GM20431 (cell line): Measurements from ENCODE around the gene LTBR.
"Not testable (repeated sequence)": the region's sequence is repeated elsewhere in the genome, so short reads cannot be mapped to it uniquely, and the experiment has no call there.

ENCODE experiments used
- in situ Hi-C: fragments of 300-500 bp; cut with MseI, MboI; formaldehyde crosslinking; loops from one replicate; pipeline ENCODE4 v1.15.0; 2020; ENCODE audit warnings: low sequenced_read_pairs; ENCODE audit not compliant: unreplicated experiment

Gene LTBR

DNA sequence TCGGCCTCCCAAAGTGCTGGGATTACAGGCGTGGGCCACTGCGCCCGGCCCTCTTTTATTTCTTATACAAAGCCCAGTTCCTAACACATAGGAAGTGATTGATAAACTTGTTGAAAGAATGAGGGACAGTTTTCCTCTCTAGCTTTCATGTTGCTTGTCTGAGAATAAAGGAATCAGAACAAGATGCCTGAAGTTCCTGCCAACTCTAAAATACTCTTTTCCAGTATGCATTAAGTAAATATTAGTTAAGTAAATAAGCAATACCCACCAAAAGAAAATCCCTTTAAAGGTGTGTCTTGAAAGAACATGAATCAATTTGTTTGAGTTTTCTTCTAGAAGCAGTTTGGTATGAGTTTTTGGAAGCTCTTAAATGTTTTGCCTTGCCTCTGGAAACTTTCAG is 36.4 kb downstream of the LTBR start:
- in situ Hi-C loops: no loop called here

DNA sequence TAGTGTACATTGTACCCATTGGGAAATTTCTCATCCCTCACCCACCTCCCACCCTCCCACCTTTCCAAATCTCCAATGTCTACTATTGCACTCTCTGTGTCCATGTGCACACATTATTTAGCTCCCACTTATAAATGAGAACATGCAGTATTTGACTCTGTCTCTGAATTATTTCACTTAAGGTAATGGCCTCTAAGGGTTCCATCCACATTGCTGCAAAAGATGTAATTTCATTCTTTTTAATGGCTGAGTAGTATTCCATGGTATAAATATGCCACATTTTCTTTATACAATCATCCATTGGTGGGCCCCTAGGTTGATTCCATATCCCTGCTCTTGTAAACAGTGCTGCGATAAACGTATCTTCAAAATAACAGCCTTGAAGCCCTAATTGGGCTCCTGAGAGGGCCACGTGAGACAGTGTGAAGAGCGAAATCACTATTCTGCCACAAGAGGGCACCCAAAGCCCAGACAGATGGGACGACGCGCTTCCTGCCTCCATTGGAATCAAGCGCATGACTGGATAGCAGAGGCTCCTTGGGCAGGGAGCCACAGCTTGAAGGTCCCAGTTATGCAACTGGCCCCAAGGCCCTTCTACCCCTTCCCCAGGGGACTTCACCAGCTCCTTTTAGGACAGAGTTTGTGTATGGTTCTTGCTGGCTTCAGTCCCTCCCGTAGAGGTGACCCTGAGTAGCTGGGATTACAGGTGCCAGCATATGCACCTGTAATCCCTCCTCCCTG is 39.5 kb downstream of the LTBR start:
- in situ Hi-C loops: no loop called here

DNA sequence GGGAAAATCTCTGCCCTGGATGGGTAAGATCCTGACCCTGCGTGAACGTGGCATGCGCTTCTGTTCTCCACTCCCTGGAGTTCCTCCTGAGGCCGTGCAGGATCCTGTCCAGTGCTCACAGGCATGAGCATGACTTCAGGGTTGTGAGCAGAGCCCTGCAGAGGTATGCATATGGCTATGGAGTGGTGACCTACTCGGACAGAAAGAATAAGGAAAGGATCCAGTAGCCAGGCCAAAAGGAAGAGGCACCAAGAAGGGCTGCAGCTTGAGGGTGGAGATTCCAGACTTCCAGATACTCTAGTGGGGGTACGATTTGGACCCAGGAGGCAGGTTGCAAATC is 40.0 kb downstream of the LTBR start:
- in situ Hi-C loops: no loop called here

DNA sequence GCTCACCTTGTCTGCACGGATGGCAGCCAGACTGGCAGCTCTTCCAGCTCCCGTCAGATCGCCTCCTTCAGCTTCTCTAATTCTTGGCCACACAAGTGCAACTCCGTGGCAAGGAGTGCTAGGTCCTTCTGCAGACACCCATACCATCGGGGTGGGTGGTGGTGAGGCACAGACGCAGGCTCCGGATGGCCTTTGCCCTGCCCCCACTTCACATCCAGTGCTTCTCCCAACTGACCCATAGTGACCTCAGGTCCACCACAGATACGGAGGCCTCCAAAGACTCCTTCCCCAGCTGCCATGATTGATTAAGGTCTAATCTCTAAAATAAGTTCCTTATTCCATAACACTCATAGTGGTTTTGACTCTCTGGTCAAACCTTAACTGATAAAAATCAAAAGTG is 40.9 kb downstream of the LTBR start:
- in situ Hi-C loops: no loop called here

DNA sequence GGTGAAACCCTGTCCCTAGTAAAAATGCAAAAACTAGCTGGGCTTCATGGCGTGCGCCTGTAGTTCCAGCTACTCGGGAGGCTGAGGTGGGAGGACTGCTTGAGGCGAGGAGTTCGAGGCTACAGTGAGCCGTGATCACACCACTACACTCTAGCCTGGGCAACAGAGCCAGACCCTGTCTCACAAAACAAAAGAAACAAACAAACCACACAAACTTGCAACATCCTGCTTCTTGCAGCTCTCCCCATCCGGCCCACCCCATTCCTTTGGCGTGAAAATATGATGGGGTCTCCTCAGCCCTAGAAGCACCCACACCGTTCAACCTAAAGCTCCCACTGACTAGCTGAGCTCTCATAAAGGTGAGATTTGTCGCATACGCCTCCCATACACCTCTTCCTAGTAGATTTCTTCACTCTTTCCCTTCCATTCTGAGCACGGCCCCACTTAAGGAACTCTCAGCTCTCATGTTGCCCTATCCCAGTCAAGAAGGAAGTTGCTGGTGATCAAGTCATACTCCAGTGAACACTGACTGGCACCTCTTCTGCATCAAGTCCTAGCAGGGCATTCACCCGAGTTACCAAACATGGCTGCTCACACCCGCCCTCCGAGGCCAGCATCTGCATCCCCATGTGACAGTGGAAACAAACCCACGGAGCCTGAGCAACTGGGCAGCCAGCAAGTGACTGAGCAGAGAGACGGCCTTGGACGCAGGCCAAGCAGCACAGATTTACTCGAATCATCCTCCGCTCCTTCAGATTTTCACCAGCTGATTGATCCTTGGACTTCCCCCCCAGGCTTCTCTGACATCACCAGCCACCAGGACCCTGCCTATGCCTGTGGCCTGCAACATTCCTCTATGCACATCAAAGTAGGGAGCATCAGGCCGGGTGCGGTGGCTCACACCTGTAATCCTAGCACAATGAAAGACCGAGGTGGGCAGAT is 41.9 kb downstream of the LTBR start:
- in situ Hi-C loops: no loop called here

DNA sequence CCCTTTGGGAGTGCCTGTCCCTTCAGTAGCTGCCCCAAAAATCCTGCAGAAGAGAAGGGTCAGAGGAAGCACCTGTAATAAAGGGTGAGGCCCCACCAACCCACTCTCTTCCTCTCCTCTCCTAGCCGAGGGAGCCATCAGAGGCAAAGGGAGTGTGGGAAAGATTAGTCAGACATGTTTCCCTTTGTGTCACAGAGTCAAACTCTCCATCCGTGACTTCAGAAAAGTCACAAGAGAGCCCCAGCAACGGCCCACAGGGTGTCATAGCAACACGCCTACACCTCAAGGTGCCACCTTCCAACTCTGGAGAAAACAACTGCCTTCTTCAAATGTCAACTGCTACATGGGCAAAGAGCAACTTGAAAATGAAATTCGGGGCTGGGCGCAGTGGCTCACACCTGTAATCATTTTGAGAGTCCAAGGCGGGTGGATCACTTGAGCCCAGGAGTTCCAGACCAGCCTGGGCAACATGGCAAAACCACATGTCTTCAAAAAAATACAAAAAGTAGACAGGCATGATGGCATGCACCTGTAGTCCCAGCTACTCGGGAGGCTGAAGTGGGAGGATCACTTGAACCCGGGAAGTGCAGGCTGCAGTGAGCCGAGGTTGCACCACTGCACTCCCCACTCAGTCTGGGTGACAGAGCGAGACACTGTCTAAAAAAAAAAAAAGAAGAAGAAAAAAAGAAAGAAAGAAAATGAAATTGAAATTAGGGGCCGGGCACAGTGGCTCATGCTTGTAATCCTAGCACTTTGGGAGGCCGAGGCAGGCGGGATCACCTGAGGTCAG is 43.1 kb downstream of the LTBR start:
- in situ Hi-C loops: no loop called here

DNA sequence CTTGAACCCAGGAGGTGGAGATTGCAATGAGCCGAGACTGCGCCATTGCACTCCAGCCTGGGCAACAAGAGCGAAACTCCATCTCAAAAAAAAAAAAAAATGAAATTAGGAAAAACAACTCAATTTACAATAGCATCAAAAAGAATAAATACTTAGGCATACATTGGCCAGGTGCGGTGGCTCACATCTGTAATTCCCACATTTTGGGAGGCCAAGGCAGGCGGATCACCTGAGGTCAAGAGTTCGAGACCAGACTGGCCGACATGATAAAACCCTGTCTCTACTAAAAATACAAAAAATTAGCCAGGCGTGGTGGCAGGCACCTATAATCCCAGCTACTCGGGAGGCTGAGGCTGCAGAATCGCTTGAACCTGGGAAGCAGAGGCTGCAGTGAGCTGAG is 43.8 kb downstream of the LTBR start:
- in situ Hi-C loops: not testable (repeated sequence)

DNA sequence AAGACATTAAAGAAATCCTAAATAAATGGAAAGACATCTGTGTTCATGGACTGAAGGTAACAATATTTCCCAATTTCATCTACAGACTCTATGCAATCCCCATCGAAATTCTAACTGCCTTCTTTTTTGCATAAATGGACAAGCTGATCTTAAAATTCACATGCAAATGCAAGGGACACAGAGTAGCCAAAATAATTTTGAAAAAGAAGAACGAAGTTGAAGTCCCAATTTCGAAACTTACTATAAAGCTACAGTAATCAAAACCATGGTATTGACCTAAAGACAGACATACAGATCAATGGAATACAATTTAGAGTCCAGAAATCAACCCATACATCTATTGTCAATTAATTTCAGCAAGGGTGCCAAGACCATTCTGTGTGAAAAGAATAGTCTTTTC is 44.4 kb downstream of the LTBR start:
- in situ Hi-C loops: no loop called here

DNA sequence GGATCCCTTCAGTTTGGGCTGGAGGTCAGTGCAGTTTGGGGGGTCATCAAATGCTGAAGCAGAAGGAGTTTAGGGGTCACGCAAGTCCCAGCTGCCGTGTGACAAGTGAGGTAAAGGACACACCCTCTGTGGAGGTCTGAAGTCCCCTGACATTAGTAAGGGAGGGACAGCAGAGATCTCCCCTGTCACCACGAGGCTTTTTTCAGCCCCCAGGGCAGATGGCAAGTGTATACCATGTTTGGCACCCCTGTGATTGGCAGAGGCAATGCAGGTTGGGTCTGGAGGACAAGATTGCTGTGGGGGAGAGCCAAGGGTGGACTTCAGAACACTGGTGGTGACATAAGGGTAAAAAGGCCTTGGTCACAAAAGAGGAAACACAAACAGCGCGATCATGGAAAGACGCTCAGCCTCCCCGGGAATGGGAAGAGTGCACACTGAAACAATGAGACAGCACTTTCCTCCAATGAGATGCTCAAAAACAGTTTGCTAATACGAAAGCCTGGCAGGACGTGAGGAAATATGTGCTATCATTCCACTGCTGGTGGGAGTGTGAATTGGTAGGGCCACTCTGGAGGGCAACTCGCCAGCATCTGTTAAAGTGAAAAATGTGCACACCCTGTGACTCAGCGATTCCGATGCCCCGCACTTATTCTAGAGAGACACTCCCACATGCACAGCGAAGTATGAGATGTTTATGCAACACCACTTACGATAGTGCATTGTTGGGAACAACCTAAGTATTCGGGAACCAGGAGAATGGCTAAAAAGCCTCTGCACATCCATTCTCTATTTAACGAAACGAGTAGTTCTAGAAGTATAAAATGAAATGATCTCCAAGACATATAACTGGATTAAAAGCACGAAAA is 46.4 kb downstream of the LTBR start:
- in situ Hi-C loops: no loop called here

DNA sequence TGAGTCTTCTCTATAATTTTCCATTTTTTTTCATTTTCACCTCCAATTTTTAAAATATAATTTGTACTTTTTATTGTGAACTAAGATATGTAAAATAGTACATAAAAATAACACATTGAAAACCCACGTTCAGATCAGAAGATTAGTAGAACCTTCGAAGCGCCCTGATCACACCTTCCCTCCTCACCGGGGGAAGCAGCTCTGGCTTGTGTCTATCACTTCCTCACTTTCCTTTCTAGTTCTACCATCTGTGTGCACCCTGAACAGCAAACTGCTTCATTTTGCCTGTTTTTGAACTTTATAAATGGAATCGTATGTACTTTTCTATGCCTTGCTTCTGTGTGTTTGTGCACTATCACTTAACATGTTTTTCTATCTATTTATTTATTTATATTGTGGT is 49.0 kb downstream of the LTBR start:
- in situ Hi-C loops: no loop called here

DNA sequence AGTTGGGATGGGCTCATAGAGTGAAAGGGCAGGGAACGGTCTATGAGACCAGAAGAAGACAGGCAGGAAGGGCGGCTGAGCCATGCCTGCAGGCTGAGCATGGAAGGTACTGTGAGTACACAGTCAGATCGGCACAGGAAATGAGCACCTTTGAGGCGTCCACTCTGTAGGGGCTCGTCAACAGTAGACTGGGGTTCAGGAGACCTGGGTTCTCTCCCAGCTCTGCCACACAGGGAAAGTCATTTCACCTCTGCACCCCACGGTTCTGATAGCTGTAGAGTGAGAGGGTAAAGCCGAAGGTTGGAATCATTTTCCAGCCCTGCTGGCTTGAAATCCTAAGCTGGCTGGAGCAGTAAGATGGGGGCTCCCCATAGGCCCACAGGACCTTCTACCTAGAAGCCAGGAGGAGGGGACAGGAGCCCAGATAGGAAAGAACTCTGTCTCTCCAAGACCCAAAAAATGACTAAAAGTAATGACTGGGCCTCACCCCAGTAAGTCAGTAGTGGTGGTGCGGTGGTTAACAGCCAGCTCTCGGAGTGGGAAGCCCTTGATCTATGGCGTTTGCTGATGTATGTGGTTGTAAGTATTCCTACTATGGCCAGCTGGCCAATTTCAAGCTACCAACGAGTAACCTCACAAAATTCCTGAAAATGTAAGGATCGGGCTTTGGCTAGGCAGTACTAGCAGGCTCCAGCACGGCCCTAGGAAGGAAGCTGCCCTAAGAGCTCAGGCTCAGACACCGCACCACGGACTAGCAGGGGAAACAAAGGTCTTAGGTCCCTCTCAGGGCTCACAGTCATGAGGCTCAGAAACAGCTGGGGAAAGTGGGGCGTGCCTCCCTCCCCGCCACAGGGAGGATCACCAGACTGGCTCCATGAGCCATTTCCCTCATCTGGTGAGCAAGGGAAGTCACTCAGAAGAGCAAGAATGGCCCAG is 50.5 kb downstream of the LTBR start:
- in situ Hi-C loops: no loop called here

DNA sequence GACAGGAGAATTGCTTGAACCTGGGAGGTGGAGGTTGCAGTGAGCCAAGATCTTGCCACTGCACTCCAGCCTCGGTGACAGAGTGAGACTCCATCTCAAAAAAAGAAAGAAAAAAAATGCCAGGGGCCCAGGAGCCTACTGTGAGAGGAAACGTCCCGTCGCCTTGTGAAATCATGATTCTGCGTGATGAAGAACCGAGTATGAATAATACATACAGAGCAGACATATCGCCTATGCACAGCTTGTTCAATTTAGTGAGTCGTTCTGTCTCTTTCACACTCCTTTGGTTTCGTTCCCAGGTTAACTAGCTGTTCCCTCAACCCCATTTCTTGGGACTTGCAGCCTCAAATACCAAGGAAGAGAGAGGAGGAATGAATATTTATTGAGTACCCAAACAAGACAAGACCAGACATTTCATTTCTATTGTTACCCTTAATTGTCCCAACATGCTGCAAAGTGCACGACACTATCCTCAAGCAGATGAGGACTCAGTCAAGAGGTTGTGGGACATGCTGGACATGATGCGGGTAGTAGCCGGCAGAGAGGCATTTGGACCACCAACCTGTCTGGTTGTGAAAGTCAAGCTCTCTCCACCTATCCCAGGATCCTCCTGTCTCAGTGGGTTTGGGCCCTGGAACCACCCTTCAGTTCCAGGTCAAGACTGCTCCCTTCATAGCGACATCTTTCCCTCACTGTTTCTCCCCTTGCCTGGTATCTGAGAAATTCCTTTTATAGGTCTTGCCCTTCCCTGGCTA is 52.2 kb downstream of the LTBR start:
- in situ Hi-C loops: no loop called here

DNA sequence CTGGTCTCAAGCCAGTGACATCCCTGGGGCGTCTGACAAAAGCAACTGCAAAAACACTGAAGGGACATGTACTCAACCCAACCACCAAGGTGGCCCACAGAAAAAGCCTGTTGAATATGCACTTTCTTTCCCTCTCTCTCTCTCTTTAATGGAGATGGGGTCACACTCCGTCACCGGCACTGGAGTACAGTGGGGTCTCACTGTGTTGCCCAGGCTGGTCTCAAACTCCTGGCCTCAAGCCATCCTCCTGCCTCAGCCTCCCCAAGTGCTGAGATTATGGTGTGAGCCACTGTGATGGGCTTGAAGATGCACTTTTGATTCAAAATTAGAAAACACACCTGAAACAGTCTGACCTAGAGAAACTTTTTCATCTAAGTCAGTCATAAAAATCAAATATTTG is 53.6 kb downstream of the LTBR start:
- in situ Hi-C loops: no loop called here

DNA sequence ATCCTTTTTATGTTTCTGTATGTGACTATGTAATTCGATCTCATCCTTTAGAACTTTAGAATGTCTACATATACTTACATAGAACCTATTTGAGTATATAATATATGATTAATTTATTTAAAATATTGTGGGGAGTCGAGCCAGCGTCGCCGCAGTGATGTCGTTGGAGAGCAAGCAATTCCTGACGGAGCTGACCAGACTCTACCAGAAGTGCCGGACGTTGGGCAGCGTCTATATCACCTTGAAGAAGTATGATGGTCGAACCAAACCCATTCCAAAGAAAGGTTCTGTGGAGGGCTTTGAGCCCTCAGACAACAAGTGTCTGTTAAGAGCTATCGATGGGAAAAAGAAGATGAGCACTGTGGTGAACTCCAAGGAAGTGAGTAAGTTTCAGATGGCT is 54.4 kb downstream of the LTBR start:
- in situ Hi-C loops: no loop called here

DNA sequence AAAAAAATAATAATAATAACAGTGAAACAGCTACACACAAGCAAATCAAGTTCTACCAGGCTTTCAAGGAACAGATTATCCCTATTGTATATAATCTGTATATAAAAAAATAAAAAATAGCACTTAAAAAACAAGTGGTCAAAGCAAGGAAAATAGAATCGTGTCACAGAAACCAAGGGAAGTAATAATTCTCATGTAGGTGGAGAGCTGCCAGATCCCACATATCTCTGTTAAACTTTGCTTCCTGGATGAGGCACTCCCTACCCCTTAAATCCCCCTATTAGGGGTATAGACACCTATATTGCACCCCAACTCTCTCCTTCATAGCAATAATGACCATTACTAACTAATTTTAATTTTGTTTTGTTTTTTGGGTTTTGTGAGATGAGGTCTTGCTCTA is 56.4 kb downstream of the LTBR start:
- in situ Hi-C loops: no loop called here
